DMS114 treated with DMSO at 0.1 percent for 48 hours (cell line): Measurements from ENCODE around the gene DAP.

Source experiments
- DNase-seq: peaks from one replicate; lab custom pipeline; 2025; ENCODE audit not compliant: unreplicated experiment; lab: John Stamatoyannopoulos, UW

Gene DAP

GRCh38 chr5:10712574-10713366, 48.3 kb downstream of the DAP start:
- no peak for DNase-seq

GRCh38 chr5:10711562-10711961, 49.5 kb downstream of the DAP start:
- DNase-seq: no peak

GRCh38 chr5:10710513-10711128, 50.4 kb downstream of the DAP start:
- DNase-seq: no peak

GRCh38 chr5:10709933-10710332, 51.1 kb downstream of the DAP start:
- no peak for DNase-seq

GRCh38 chr5:10709409-10709808, 51.6 kb downstream of the DAP start:
- no peak for DNase-seq

DNA sequence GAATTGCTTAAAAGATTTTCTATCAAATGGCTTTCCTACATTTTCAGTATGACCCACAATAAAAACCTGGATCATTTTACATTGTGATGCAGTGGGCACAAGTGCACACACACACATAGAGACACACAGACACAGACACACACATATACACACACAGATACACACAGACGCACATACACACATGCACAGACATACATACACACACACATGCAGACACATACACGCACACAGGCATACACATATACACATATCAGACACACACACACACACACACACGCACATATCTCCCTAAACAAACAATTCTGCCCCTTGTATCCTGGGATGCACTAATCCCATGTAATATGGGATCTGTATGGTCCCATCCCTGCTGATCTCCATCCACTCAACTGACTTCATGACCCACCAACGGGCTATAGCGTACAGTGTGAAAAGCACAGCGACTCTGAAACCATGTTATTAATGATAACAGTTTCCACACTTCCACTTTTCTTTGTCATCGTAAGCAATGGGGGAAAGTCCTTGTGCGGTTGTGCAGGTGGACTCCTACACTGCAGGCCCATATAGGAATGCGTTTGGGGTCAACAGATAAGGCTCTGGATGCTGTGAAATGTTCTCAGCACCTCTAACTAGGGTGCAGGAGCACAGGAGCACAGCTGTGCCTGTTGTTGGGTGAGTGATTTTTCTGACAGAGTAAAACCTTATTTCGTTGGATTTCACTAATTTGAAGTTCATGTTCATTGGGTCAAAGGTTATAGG, 52.7 kb downstream of the DAP start:
- no peak for DNase-seq

- DNase-seq: no peak
These were observed 53.6 kb downstream of the DAP start for GRCh38 chr5:10707198-10708142.

DNA sequence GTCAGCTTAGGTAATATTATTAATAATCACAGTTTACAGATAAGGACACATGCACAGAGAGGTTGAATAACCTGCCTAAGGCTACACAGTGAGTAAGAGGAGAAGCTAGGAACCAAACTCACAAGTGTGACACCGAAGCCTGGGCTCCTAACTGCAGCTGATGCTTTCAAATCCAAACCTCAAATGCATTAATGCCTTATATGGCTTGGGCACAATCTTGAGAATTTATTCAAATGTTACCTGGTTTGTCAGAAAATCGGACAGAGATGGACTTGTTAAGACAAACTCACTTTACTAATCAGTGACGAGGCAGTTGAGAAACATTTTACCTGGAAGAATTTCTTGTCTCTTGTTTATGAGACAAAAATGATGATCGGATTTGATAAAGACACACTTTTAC, 54.7 kb downstream of the DAP start:
- no peak for DNase-seq

DNA sequence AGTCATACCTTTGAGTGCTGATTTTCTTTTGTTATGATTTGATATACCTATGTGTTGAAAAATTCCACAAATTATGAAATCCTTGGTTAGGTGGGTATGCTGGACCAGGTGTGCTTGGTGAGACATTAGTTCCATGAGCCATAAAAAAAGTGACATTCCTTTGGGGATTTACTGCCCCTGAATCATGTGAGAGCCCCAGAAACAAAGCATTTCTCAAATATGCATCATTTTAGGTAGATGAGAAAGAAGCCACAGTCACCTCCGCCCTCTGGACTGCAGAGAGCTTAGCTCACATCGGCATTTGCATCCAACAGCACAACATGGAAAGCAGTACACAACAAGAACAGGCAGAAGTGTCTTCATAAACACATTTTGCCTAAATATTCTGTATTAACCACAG, 55.3 kb downstream of the DAP start:
- DNase-seq: no peak

- no peak for DNase-seq
These were observed 55.9 kb downstream of the DAP start for GRCh38 chr5:10704949-10705621.

DNA sequence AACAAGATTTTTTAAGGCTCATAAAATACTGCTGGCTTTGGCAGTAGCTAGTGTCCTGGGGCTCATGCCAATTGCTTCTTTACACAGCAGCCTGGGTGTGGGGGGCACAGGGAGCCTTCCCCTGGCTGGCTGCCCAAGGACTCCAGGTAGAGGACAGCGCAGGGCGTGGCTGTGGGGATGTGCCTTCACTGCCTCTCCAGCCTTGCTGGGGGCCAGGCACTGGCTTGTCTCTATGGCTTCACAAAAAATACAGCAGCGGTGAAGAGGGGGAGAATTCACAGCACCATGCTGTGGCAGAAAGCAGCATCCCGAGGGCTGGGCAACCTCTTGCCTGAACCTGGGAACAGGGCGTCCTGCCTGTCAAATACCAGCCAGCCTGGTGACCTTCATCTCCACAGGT, 57.4 kb downstream of the DAP start:
- no peak for DNase-seq

DNA sequence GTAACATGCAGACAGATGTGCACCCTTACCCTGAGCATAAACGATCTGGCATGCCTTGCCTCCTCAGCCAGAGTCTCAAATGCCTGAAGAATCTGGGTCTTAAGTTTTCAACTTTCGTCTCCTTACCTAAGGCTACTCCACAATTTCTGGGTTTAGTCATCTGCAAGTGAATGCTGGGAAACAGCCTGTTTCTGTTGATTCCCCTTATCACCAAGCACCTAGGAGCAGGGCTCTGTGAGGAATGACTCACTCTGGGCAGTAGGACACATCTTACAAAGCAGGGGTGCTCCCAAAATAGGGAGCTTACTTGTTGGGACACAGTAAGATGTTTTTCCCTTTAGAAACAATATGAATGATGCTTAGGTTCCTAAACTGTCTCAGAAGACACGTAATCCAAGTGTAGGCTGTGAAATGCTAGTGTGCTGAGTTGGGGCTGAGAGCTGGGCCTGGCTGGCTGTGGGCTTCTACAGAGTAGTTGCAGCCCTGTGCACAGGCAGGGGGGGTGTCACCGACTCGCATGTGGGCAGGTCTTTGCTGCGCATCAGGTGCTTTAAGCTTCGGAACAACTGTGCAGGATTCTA, 58.0 kb downstream of the DAP start:
- no peak for DNase-seq

DNA sequence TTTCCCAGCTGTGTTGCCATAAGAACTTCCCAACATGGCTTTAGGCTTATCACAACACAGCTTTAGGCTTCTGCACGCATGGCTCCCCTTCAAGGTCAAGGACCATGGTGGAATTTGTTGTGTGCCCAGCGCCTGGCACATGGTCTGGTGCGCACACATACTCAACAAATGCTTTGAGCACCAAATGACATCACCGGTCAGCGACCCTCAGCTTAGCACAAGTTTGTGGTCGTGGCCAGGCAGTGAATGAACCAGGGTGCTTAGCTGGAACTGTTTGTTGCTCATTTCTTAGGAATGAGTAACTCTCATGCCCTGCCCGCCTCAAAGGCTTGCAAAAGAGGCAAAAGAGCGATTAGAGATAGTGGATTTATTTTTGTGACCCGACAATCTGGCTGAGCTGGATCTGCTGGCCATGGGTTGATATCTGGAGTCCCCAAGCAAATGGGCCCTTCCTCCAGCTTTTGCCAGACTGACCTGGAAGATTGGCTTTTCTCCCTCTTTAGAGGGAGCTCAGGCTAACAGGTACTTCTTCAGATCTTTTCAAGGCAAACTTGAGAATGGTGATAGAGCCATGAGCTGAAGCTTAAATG, 58.9 kb downstream of the DAP start:
- DNase-seq: no peak

- peak; percentile 18 for DNase-seq
These were observed 59.4 kb downstream of the DAP start for GRCh38 chr5:10701567-10702039.

DNA sequence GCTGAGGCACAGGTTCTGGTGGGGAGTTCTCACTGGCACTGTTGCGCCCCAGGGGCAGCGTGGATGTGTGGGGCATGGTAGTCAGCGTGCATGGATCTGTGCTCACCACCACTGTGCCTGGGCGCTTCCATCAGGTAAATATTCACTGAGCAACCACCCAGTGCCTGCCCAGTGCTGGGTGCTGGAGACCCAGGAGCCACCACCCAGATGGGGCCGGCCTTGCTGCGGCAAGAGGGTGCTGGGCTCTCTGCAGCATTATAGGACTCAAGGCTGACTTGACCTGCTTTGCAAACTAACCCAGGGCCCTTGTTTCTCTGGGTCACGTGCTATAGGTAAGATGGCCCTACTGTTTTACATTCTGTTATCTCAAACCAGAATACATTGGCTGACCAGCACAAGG, 60.5 kb downstream of the DAP start:
- DNase-seq: no peak

DNA sequence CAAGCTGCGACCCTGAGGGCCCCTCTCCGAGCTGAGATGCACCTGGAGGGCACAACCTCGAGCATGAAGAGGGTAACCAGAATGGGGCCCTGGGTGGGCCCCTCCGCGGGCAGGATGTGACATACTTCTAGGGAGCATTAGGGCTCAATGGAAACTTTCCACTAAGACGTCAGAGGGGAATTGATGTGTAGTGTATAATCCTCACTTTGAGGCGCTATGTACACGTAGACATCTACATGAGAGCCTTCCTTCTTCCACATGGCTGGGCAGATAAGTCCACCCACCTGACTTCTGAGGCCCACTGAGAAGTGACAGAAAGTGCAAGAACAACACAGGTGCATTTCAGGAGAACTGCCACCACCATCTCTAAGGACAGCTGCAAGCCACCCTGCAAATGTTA, 61.0 kb downstream of the DAP start:
- DNase-seq: no peak

GRCh38 chr5:10699281-10699874, 61.7 kb downstream of the DAP start:
- no peak for DNase-seq

DNA sequence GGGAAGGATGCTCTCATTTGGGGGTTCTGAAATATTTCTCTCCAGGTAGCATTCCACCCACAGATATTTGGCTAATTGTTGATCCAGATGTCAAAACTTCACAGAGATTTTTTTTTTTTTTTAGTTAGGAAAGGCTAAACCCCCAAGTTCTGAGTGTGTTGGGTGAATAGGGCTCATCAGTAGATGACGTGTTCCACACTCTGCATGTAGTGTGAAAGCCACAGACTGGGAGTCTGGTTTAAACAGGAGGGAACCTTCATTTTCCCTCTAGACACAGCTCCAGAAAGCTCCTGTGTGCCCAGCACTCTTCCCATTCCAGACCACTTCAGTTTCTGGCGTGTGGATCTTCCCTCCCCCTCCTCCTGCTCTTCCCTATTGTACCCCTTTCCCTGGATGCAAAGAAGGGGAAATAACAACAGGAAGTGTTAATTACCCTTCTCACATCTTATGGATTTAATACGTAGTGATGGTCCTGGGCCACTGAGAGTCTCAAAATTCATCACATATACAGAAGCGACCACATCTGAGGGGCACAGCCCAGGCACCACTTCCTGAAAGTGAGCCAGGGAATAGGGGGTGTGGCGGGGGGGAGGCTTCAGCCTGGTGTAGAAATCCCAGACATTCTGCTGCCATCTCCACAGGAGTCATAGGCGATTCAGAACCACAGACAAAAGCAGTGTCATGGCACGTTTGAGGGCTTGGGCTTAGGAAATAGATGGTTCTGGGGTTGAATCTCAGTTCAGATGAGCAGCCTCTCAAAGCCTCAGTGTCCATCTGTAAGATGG, 65.1 kb downstream of the DAP start:
- DNase-seq: no peak
